HEK293T (cell line): ENCODE measurements around the gene CORO1A.
"Not testable (repeated sequence)": the region's sequence is repeated elsewhere in the genome, so short reads cannot be mapped to it uniquely, and the experiment has no call there.

Experiments
- BHLHE40 ChIP-seq: fragments of 450-650 bp; IDR thresholded peaks from 2 replicates; pipeline ENCODE4 v1.6.1; 2016; ENCODE audit warnings: mild to moderate bottlenecking, moderate library complexity, borderline replicate concordance
- CTBP1 ChIP-seq: fragments of 450-650 bp; IDR thresholded peaks from 2 replicates; pipeline ENCODE4 v1.6.1; 2016; ENCODE audit warnings: borderline replicate concordance
- ELF4 ChIP-seq: fragments of 450-650 bp; IDR thresholded peaks from 2 replicates; pipeline ENCODE4 v1.6.1; 2017; ENCODE audit warnings: antibody characterized with exemption
- FOXA1 ChIP-seq: fragments of 450-650 bp; IDR thresholded peaks from 2 replicates; pipeline ENCODE4 v1.6.1; 2016; ENCODE audit warnings: mild to moderate bottlenecking
- FOXK2 ChIP-seq: fragments of 450-650 bp; IDR thresholded peaks from 2 replicates; pipeline ENCODE4 v1.6.1; 2016; ENCODE audit warnings: mild to moderate bottlenecking
- FOXM1 ChIP-seq: fragments of 450-650 bp; IDR thresholded peaks from 2 replicates; pipeline ENCODE4 v1.6.1; 2017; ENCODE audit warnings: mild to moderate bottlenecking, borderline replicate concordance
- HDGF ChIP-seq: fragments of 450-650 bp; IDR thresholded peaks from 2 replicates; pipeline ENCODE4 v1.6.1; 2017; ENCODE audit warnings: antibody characterized with exemption, borderline replicate concordance
- L3MBTL2 ChIP-seq: fragments of 450-650 bp; conservative IDR thresholded peaks from 2 replicates; pipeline ENCODE4 v1.6.1; 2016; ENCODE audit warnings: mild to moderate bottlenecking
- LEF1 ChIP-seq: fragments of 450-650 bp; IDR thresholded peaks from 2 replicates; pipeline ENCODE4 v1.6.1; 2017; ENCODE audit warnings: mild to moderate bottlenecking, borderline replicate concordance
- NFRKB ChIP-seq: fragments of 450-650 bp; IDR thresholded peaks from 2 replicates; pipeline ENCODE4 v1.6.1; 2016; ENCODE audit warnings: mild to moderate bottlenecking, moderate library complexity
- SP1 ChIP-seq: fragments of 450-650 bp; IDR thresholded peaks from 2 replicates; pipeline ENCODE4 v1.6.1; 2017
- SUZ12 ChIP-seq: fragments of 450-650 bp; IDR thresholded peaks from 2 replicates; pipeline ENCODE4 v1.6.1; 2016; ENCODE audit warnings: mild to moderate bottlenecking
- ZNF384 ChIP-seq: fragments of 450-650 bp; IDR thresholded peaks from 2 replicates; pipeline ENCODE4 v1.6.1; 2016
- TF ChIP-seq, protein P1 (sequence below): fragments of 450-650 bp; IDR thresholded peaks from 2 replicates; pipeline ENCODE4 v1.6.1; 2016

DNA sequence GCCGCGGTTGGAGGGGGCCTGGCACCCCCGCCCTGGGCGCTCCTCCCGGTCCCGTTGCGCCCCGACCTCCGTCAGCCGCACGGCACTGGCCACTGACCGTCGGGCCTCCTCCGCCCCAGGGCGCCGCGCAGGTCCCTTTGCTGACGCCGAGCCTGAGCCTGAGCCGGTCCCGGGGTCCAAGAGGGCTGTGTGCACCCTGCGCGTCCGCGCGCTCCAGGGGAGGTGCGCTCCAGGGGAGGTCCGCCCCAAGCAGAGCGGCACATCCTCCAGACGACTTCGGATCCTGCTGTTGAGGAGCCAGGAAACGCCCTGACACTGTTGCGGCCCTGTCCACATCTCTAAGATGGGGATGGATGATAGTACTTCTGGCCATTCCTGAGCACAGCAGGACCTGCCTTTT is 22.9 kb downstream of the CORO1A start:
- TF ChIP-seq SP1, FOXK2, HDGF, LEF1, SUZ12, BHLHE40, FOXA1, L3MBTL2, FOXM1, NFRKB, ELF4, ZNF384, CTBP1: not testable (repeated sequence)
- TF ChIP-seq, protein P1, sequence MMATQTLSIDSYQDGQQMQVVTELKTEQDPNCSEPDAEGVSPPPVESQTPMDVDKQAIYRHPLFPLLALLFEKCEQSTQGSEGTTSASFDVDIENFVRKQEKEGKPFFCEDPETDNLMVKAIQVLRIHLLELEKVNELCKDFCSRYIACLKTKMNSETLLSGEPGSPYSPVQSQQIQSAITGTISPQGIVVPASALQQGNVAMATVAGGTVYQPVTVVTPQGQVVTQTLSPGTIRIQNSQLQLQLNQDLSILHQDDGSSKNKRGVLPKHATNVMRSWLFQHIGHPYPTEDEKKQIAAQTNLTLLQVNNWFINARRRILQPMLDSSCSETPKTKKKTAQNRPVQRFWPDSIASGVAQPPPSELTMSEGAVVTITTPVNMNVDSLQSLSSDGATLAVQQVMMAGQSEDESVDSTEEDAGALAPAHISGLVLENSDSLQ: not testable (repeated sequence)
